HG03159 (cell line): ENCODE measurements around the gene LENG8.
"Not testable (repeated sequence)": the region's sequence is repeated elsewhere in the genome, so short reads cannot be mapped to it uniquely, and the experiment has no call there.

Experiments used
- ATAC-seq: cut with Tn5 transposase; IDR thresholded peaks from one replicate; pipeline ENCODE4 v1.9.1; 2021; ENCODE audit warnings: mild to moderate bottlenecking, moderate library complexity; ENCODE audit not compliant: unreplicated experiment

The LENG8 gene

GRCh38 chr19:54460230-54461005 is 11.4 kb downstream of the LENG8 start:
- no peak for ATAC-seq

DNA sequence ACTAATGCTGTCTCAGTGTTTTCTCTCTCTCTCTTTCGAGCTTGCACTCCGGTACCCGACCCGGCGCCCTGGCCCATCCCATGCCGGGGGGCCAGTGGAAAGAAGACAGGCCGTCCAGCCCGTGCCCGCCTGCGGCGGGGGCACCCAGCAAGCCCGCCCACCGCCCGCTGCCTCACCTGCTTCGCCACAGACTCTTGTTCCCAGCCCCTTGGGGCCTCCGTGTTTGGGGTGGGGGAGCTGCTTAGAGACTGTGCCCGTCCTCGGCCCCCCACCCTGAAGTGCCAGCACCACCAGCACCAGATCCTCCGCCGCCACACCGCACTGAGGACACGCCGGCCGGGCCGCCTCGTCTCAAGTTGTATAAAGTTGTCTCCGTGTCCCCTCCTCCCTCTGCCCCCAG is 12.2 kb downstream of the LENG8 start:
- ATAC-seq, result no peak

GRCh38 chr19:54461613-54462012 is 12.6 kb downstream of the LENG8 start:
- ATAC-seq, result no peak

- ATAC-seq, result no peak
These were observed 13.2 kb downstream of the LENG8 start for GRCh38 chr19:54462047-54462654.

DNA sequence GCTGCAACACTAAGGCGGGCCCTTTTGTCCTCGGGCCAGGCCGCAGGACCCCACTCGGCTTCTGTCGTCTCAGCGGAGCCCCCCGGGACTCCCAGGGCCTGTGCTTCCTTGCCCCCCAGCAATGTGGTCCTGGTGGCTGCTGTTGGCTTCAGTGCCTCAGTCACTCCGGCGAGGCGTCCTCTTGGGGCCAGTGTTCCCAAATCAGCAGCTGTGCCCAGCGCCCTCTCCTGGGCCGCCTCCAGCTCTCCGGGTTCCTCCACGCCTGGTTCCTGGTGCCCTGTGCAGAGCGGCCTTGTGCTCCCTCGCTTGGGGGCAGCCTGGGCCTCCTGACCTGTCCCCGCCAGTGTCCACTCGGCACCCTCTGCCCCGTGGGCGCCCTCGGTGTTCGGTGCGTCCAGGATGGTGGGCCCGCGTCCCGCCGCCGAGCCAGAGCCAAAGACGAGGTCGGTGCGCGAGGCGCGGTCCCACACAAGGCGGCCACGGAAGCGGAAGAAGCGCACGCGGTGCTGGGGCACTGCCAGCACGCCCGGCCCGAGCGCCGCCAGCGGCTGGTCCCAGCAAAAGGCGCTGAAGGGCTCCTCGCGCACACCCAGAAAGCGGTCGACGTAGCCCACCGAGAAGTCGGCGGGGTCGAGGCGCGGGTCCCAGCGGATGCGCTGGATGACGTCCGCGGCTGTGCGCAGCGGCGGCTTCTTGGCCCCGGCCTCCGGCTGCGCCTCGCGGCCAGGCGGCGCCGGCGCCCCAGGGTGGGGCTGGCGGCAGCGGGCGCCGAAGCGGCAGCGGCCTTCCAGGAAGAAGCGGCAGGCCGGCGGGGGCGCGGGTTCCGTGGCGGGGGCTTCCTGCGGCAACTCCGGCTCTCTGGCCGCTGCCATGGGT is 13.9 kb downstream of the LENG8 start:
- peak; percentile 23 for ATAC-seq

DNA sequence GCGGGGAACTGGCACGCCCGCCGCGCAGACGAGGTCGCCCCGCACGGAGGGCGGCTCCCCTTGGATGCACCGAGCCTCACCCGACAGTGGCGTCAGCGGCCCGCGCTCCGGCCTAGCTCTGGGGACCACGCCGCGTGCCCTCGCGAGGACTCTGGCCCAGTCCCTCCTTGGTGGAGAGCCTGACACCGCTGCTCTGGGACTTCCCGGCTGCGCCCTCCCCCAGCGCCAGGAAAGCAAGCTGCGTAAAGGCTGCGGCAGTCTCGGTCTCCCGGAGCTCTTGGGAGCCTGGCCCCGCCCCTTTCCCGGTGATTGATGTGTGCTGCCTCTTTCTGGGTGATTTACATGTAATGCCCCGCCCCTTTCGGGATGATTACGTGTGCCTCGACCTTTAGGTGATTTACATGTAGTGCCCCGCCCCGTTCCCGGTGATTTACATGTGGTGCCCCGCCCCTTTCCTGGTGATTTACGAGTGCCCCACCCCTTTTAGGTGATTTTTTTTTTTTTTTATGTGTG is 14.6 kb downstream of the LENG8 start, which contains the start of gene LENG9:
TSS of gene LENG9 (minus strand) at position 248 of the 513 bp plus-strand sequence. CDS start 252 bp downstream, outside the sequence.
- peak; percentile 51 for ATAC-seq

- ATAC-seq, result peak; percentile 40
These were observed 15.1 kb downstream of the LENG8 start for GRCh38 chr19:54464044-54464629.

DNA sequence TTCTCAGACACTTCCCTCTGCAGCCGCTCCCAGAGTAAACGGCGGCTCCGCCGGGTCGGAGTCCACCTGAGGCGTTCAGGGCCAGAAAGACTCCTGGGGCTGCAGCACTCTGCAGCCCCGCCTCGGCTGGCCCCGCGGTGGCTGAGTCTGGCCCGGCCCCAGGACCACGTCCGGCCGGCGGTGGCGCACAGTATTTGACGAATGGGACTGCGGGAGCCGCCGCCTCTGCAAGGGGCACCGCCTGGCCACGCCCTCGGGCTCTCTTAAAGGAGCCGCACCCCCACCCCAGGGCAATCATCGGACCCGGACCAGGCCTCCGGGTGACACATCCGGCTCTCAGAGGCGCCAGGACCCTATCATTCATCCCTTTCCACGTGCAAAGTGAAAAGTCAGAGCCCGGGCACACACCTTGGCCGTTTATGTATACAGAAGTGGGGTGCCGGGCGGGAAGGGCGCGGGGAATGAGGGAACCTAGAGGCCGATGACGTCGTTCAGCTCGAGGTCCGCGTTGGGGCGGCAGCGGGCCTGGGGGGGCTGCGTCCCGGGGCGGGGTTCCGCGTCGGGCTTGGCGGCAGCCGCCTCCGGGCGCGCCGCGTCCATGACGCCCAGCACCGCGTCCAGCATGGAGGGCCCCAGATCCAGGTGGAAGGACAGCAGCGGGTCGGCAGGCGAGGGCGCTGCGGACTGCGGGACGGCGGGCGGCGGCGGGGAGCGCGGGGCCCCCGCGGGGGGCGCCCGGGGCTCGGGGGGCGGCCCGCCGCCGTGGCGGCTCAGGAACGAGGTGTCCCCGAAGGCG is 15.8 kb downstream of the LENG8 start:
- ATAC-seq, result peak; percentile 39

DNA sequence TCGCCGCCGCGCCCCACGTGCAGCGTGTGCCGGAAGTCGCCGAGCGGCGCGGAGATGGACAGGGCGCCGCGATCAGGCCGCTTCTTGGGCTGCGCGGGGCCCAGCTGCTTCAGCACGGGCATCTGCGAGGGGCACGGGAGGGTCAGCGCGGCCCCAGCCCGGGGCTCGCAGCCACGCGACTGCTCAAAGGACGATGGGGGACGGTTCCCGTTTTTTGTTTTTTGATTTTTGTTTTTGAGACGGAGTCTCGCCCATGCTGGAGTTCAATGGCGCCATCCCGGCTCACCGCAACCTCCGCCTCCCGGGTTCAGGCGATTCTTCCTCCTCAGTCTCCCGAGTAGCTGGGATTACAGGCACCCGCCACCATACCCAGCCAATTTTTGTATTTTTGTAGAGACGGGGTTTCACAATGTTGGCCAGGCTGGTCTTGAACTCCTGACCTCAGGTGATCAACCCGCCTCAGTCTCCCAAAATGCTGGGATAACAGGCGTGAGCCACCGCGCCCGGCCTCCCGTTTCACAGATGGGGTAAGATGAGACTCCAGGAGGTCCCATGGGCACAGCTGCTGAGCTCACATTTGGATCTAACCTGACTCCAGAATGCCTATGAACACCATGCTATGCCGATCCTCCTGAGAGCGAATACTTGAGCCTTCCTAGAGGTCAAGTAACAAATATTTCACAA is 16.6 kb downstream of the LENG8 start:
- ATAC-seq, result no peak

DNA sequence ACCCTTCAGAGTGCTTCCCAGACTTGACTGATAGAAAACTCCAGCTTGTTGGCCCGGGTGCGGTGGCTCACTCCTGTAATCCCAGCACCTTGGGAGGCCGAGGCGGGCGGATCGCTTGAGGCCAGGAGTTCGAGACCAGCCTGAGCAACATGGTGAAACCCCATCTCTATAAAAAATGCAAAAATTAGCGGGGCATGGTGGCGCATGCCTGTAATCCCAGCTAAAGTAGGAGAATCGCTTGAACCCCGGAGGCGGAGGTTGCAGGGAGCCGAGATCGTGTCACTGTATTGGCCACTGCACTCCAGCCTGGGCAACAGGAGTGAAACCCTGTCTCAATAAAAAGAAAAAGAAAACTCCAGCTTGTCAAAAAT is 17.1 kb downstream of the LENG8 start:
- ATAC-seq, result not testable (repeated sequence)

DNA sequence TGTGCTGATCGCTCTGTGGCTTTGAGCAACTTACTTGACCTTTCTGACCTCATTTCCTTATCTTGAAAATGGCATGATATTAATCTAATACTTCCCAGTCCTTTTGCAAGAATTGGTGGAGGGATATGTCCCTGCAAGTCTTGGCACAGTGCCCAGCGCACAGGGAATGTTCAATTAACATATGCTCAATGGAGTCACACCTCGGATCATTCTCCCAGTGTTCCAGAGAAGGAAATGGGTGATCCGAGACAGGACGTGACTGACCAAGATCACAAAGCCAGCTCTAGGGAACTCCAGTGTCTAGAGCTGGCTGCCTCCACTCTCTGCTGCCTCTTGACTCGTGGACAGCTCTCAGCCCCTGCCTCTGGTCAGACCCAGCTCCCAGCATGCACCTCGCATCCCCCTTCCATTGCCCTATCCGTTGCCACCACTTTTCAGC is 20.5 kb downstream of the LENG8 start:
- no peak for ATAC-seq

DNA sequence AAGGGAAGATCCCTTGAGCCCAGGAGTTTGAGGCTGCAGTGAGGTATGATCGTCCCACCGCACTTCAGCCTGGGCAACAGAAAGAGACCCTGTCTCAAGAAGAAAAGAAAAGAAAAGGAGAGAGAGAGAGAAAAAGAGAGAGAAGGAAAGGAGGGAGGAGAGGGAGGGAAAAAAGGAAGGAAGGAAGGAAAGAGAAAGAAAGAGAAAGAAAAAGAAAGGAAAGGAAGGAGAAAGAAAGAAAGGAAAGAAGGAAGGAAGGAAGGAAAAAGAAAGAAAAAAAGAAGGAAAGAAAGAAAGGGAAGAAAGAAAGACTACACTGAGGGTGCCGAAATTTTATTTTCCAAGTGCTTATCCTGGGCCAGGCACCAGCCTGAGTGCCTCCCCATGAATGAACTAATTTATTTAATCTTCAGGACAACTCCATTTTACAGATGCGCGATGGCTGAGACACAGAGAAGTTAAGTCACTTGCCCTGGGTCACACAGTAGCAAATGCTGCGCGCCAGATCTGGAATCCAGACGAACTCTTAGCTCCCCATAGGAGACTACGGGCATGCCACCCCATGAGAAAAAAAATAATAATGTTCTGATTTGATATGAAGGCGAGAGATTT is 21.4 kb downstream of the LENG8 start:
- ATAC-seq, result no peak

DNA sequence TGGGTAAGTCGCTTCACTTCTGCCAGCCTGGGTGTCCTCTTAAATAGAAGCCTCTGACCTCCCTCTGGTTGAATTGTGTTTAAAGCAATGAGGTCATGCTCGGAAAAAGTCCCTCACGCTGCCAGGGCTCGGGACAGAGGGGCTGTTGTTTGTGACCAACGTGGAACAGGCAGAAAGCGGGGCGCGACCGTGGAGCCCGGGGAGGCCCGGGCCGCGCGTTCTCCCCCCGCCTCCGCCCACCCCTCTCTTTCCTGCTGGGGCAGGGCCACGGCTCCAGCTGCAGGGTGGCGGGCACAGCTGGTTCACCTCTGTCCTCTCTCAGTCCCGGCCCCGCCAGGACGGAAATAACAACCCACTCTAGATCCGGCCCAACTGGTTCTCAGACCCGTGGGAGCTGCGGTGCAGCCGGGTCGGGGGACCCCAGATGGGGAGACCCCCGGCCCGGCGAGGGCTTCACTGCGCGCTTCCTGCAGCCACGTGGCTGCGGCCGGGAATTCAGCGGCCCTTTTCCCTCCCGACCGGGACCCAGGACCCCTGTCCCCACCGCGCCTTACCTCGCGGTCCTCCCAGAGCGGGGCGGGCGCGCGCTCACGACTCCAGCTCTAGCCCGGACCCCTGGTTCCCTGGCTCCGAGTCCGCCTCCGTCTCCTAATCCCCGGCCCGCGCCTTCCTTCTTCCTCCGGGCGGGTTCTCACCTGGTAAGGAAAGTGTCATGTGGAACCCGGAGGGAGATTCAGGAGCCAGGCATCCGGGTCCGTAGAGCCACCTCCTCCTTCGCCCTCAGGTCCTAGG is 22.2 kb downstream of the LENG8 start:
- no peak for ATAC-seq

GRCh38 chr19:54473071-54473891 is 24.3 kb downstream of the LENG8 start, which contains the start of gene CDC42EP5:
Gene CDC42EP5 (minus strand): TSS chr19:54473296. CDS start chr19:54465547, 7,749 bp downstream.
- ATAC-seq, result no peak

GRCh38 chr19:54473892-54474372 is 24.9 kb downstream of the LENG8 start:
- ATAC-seq, result no peak

DNA sequence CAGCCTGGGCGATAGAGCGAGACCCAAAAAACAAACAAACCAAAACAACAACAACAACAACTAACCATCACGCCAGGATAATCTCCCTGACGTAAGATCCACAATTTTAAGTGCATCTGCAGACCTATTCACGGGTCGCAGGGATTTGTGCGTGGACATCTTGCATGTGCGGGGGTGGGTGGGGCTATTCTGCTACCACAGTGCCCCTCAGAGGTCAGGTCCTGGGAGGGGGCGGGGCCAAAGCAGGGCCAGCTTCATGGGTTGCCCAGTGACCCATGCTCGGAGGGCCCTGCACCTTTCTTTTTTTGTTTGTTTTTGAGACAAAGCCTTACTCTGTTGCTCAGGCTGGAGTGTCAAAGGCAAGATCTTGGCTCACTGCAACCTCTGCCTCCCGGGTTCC is 26.7 kb downstream of the LENG8 start:
- ATAC-seq, result no peak

DNA sequence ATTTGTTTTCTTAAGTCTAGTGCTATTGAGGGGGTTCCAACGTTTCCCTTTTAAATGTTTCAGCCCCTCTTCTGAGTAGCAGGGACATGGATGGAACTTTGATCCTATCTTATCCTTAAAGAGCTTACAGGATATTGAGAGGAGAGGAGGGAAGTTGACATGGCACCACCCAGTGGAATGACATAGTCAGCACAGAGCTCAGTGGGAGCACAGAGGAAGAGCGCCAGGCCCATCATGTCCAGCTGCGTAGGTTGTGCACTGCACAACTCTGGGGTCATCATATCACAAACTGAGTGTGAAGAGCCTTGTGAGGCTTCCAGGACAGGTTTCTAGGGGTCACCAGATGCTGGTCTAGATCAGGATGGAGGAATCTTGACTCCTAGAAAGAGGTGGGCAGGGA is 28.7 kb downstream of the LENG8 start:
- no peak for ATAC-seq
